Duodenal mucosa (tissue), 2 donors: ENCODE measurements around the gene F2RL3.
"Not testable (repeated sequence)": the region's sequence is repeated elsewhere in the genome, so short reads cannot be mapped to it uniquely, and the experiment has no call there.

Source experiments
- H3K27ac ChIP-seq: one replicate; pipeline ENCODE4 v1.7.0; 2013; ENCODE audit warnings: low read depth, low read length
- H3K27me3 ChIP-seq, 2 donors: one replicate each; pipeline ENCODE4 v1.7.0; 2013; ENCODE audit warnings: low read length in 2 of 2, control low read depth in 1 of 2; ENCODE audit not compliant: insufficient read depth in 2 of 2, control insufficient read depth in 1 of 2
- H3K36me3 ChIP-seq, 2 donors: one replicate each; pipeline ENCODE4 v1.7.0; 2013; ENCODE audit warnings: low read length in 2 of 2, control low read depth in 1 of 2; ENCODE audit not compliant: insufficient read depth in 2 of 2, control insufficient read depth in 1 of 2
- H3K4me1 ChIP-seq, 2 donors: one replicate each; pipeline ENCODE4 v1.7.0; 2013; ENCODE audit warnings: low read length in 2 of 2, control low read depth in 1 of 2; ENCODE audit not compliant: insufficient read depth in 2 of 2, control insufficient read depth in 1 of 2
- H3K4me3 ChIP-seq, 2 donors: one replicate each; pipeline ENCODE4 v1.7.0; 2013; ENCODE audit warnings: low read length in 2 of 2, low read depth in 1 of 2
- H3K9ac ChIP-seq, 2 donors: one replicate each; pipeline ENCODE4 v1.7.0; 2013; ENCODE audit warnings: low read length in 2 of 2, low read depth in 1 of 2
- H3K9me3 ChIP-seq, 2 donors: one replicate each; pipeline ENCODE4 v1.7.0; 2013; ENCODE audit warnings: low read length in 2 of 2, control low read depth in 1 of 2; ENCODE audit not compliant: control insufficient read depth in 1 of 2

The F2RL3 gene

DNA sequence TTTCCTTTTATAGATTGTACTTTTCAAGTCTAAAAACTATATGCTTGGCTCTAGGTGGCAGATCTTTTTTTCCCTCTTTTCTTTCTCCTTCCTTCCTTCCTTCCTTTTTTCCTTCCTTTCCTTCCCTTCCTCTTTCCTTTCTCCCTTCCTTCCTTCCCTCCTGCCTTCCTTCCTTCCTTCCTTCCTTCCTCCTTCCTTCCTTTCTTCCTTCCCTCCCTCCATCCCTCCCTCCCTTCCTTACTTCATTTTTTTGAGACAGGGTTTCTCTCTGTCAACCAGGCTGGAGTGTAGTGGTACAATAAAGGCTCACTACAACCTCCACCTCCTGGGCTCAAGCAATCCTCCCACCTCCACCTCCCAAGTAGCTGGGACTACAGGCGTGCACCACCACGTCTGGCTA lies 48.1 kb downstream of the F2RL3 start:
- Histone ChIP-seq H3K9me3 (peaks cover 10 to 11% of the 10 kb centered on the region in 2 donors), H3K36me3 (no peaks in the 10 kb centered on the region), H3K4me1 (no peaks in the 10 kb centered on the region), H3K4me3 (no peak overlapping the region), H3K27me3 (no peaks in the 10 kb centered on the region), H3K9ac (no peak overlapping the region), H3K27ac (no peak overlapping the region)

DNA sequence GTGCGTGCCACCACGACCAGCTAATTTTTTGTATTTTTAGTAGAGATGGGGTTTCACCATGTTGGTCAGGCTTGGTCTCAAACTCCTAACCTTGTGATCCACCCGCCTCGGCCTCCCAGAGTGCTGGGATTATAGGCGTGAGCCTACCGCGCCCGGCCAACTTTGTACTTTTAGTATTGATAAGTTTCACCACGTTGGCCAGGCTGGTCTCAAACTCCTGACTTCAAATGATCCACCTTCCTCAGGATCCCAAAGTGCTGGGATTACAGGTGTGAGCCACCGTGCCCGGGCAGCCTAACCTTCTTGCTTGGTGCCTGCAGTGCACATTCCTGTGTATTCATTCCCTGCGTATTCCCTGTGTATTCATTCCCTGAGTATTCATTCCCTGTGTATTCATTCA lies 49.0 kb downstream of the F2RL3 start:
- not testable (repeated sequence) for H3K4me3 ChIP-seq, H3K4me1 ChIP-seq, H3K36me3 ChIP-seq

DNA sequence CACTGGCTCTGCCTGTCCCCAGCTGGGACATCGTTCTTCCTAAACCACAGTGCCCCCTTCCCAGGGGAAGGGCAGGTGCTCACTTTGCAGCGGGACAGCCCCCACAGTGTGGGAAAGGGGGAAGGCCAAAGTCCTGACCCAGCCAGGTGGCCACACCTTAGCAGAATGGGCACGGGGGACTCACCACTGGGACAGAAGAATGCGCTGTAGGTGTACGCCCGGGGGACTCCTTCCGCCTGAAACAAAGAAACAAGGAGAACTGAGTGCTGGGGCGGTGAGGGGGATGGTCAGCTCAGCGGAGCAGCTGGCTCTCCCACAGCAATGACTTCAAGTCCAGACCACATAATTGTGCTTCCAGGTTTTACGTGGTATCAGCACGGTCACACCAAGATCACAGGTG lies 49.4 kb downstream of the F2RL3 start:
- Histone ChIP-seq H3K27me3 (no peaks in the 10 kb centered on the region), H3K9me3 (peaks cover 10 to 11% of the 10 kb centered on the region in 2 donors), H3K36me3 (no peaks in the 10 kb centered on the region), H3K4me3 (no peak overlapping the region), H3K27ac (no peak overlapping the region), H3K4me1 (no peaks in the 10 kb centered on the region), H3K9ac (no peak overlapping the region)

More for the DNA sequence above, 49.0 kb downstream of the F2RL3 start:
- H3K27me3 ChIP-seq, H3K9ac ChIP-seq, H3K27ac ChIP-seq: not testable (repeated sequence)
- H3K9me3 ChIP-seq = peaks cover 10 to 11% of the 10 kb centered on the region in 2 donors

DNA sequence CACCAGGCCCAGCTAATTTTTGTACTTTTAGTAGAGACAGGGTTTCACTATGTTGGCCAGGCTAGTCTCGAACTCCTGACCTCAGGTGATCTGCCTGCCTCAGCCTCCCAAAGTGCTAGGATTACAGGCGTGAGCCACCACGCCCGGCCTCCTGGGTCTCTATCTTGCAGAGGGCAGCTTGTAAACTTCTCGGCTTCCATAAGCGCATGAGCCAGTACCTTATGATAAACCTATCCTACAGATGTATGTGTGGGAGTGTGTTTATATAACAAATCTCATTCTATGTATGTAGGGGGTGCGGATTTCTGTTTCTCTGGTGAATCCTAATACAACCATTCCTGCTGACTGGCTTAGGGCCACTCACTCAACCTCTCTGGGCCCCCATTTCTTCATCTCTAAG lies 51.3 kb downstream of the F2RL3 start:
- not testable (repeated sequence) for H3K27me3 ChIP-seq, H3K36me3 ChIP-seq, H3K4me3 ChIP-seq, H3K27ac ChIP-seq, H3K9me3 ChIP-seq, H3K4me1 ChIP-seq, H3K9ac ChIP-seq

DNA sequence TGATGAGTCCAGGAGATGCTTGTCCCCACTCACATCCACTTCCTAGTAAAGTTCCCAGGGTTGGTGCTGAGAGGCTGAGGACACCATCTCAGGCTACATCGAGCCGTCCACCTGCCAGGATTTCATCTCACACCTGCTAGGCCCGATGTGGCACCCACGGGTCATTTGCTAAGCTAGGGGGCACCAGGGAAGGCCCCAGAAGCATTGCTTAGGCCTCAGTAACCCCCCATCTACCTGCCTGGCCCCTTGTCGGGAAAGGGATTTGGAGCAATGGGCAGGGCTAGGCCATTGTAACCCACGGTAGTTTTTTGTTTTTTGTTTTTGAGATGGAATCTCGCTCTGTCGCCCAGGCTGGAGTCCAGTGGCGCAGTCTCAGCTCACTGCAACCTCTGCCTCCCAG lies 51.8 kb downstream of the F2RL3 start:
- H3K9me3 ChIP-seq = no peaks in the 10 kb centered on the region
- H3K4me3 ChIP-seq = no peak overlapping the region
- H3K4me1 ChIP-seq = peaks cover 0 to 4% of the 10 kb centered on the region in 2 donors
- no peak overlapping the region for H3K9ac ChIP-seq
- H3K27me3 ChIP-seq = no peaks in the 10 kb centered on the region
- no peak overlapping the region for H3K27ac ChIP-seq
- no peaks in the 10 kb centered on the region for H3K36me3 ChIP-seq
